Testis (tissue), 2 donors: Measurements from ENCODE around the gene CD28.

Source experiments
- CTCF ChIP-seq, 3 experiments: fragments of 450-650 bp in 2 of 3; fragments of 200-600 bp in 1 of 3; sonication (generic) in 1 of 3; IDR thresholded peaks; one replicate each; pipeline ENCODE4 v1.5.1; 2016 to 2019; ENCODE audit warnings: antibody characterized with exemption in 3 of 3, mild to moderate bottlenecking in 2 of 3, moderate library complexity in 1 of 3
- POLR2A ChIP-seq: fragments of 450-650 bp; IDR thresholded peaks from one replicate; pipeline ENCODE4 v1.6.1; 2017; ENCODE audit warnings: antibody characterized with exemption, mild to moderate bottlenecking, moderate library complexity

GRCh38 chr2:203659331-203660049, 46.9 kb upstream of the CD28 start:
- TF ChIP-seq CTCF (IDR thresholded peaks at IDR 0.05) (no peak), POLR2A (no peak)
